ENCODE results near the gene MYOT. TPM values are rescaled to one million over a fixed set of nuclear protein-coding genes. Genes with fewer than 3 reads are reported as not detected.

MYOT gene
- polyA plus RNA-seq, 3 donors from 2014 or later = 0.59 TPM; not detected in 2

Other genes with a start within 250 kb of the MYOT start
- gene KLHL3, start 131.8 kb upstream of the MYOT start, polyA plus RNA-seq = 1 to 10 TPM in 2 of 3 donors, not detected in 1; 1.2 to 3.4 TPM
- gene HNRNPA0, start 113.5 kb upstream of the MYOT start, polyA plus RNA-seq = 10 to 100 TPM in 2 of 3 donors, 1 to 10 TPM in 1; 7.1 to 27.1 (median 15.0) TPM
- under 1 TPM in 2 of 3 donors, not detected in 1; 0.23 to 0.30 TPM for gene PKD2L2, start 21.6 kb downstream of the MYOT start, polyA plus RNA-seq
- 10 to 100 TPM in 2 of 3 donors, 1 to 10 TPM in 1; 8.8 to 38.1 (median 24.0) TPM for gene FAM13B, start 165.2 kb downstream of the MYOT start, polyA plus RNA-seq
- gene WNT8A, start 216.2 kb downstream of the MYOT start, polyA plus RNA-seq = not detected

Data from immature natural killer cell (primary cell).